ENCODE data around the gene CCDC192.

- TF ChIP-seq POLR2AphosphoS5 (IDR thresholded peaks at IDR 0.05; ENCODE audit: low read depth): no peak
- no peak for TF ChIP-seq CTCF (conservative IDR thresholded peaks at IDR 0.05; ENCODE audit: low read depth in 2 of 2)
- TF ChIP-seq STAT1 (IDR thresholded peaks at IDR 0.05; ENCODE audit: unreplicated experiment): no peak
- TF ChIP-seq REST (IDR thresholded peaks at IDR 0.05; ENCODE audit: unreplicated experiment): no peak
- TF ChIP-seq EZH2phosphoT487 (IDR thresholded peaks at IDR 0.05; ENCODE audit: unreplicated experiment): no peak
- TF ChIP-seq ZNF462 (CRISPR knock-in tag; IDR thresholded peaks at IDR 0.05): no peak
- no peak for TF ChIP-seq EZH2 (IDR thresholded peaks at IDR 0.05; ENCODE audit: low read depth, unreplicated experiment)
- TF ChIP-seq ZNF114 (CRISPR knock-in tag; IDR thresholded peaks at IDR 0.05): no peak
Measured at GRCh38 chr5:127876384-127876783, 173.2 kb downstream of the CCDC192 start.
